ENCODE measurements around the gene COX4I1. TPM values are rescaled to one million over a fixed set of nuclear protein-coding genes. Genes with fewer than 3 reads are reported as not detected.
A peak's percentile ranks its signal among the peaks of the same experiment; 100 is the strongest.

The COX4I1 gene
- total RNA-seq, 2 donors from 2014 or later: 326 to 345 TPM

DNA sequence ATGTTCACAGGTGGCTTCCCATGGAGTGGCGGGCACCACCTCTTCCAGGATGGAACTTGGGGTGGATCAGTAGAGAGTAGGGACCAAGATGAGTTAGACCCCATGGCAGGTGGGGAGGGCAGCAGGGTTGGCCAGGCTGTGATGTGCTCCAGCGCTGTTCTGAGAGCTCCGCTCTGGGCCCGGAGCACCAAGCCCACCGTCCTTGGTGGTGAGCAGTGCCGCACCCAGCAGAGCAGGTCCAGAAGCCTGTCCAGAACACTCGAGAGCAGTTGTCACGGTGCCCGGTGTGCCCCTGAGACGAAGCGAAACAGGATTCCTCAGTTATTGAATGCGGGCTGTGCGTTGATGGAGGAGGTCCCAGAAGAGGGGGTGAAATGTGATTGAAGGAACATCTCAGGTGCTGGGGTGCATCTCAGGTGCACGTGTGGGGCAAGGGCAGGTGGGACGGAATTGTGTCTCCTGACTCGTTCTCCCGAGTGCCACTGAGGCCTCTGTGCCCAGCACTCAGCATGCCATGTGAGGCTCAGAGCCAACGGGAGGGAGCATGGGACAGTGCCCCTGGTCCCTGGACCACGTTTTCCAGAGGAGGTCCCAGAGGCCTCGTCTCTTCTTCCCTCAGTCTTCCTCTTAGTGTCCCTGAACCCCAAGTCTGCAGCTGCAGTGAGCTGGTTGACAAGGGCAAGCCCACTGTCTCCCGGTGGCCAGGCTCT lies 39.5 kb downstream of the COX4I1 start:
- no peak for DNase-seq (ENCODE audit: low spot score)
- no peak overlapping the region for H3K4me3 Mint-ChIP-seq
- peak overlapping the region in 1 of 2 donors; percentile 53 for H3K27ac Mint-ChIP-seq
- H3K27me3 Mint-ChIP-seq: peaks cover 8 to 12% of the 10 kb centered on the region in 2 donors
- no peaks in the 10 kb centered on the region for H3K9me3 Mint-ChIP-seq
- no peaks in the 10 kb centered on the region for H3K36me3 Mint-ChIP-seq
- peaks cover 0 to 4% of the 10 kb centered on the region in 2 donors for H3K4me1 Mint-ChIP-seq (ENCODE audit: low read depth in 2 of 2)
- no peak for ATAC-seq

- peaks cover 11 to 15% of the 10 kb centered on the region in 2 donors for H3K27me3 Mint-ChIP-seq
- no peaks in the 10 kb centered on the region for H3K9me3 Mint-ChIP-seq
- H3K4me1 Mint-ChIP-seq (ENCODE audit: low read depth in 2 of 2): peaks cover 4 to 7% of the 10 kb centered on the region in 2 donors
- peak overlapping the region in 1 of 2 donors; percentile 29 for H3K27ac Mint-ChIP-seq
- DNase-seq (ENCODE audit: low spot score): no peak
- no peak overlapping the region for H3K4me3 Mint-ChIP-seq
- no peak for ATAC-seq
- no peaks in the 10 kb centered on the region for H3K36me3 Mint-ChIP-seq
These were observed 40.3 kb downstream of the COX4I1 start for GRCh38 chr16:85839681-85840240.

GRCh38 chr16:85840395-85840794 lies 40.9 kb downstream of the COX4I1 start:
- peak overlapping the region in 1 of 2 donors; percentile 29 for H3K27ac Mint-ChIP-seq

GRCh38 chr16:85840801-85841200 lies 41.3 kb downstream of the COX4I1 start:
- Mint-ChIP-seq H3K36me3 (no peaks in the 10 kb centered on the region), H3K9me3 (no peaks in the 10 kb centered on the region), H3K27ac (no peak overlapping the region), H3K27me3 (peaks cover 11 to 20% of the 10 kb centered on the region in 2 donors), H3K4me3 (no peak overlapping the region), H3K4me1 (ENCODE audit: low read depth in 2 of 2) (peaks cover 11 to 14% of the 10 kb centered on the region in 2 donors)
- ATAC-seq: no peak
- DNase-seq (ENCODE audit: low spot score): no peak

More at GRCh38 chr16:85840395-85840794, 40.9 kb downstream of the COX4I1 start:
- peaks cover 11 to 13% of the 10 kb centered on the region in 2 donors for H3K4me1 Mint-ChIP-seq (ENCODE audit: low read depth in 2 of 2)
- H3K27me3 Mint-ChIP-seq: peaks cover 11 to 20% of the 10 kb centered on the region in 2 donors
- H3K36me3 Mint-ChIP-seq: no peaks in the 10 kb centered on the region
- no peak for DNase-seq (ENCODE audit: low spot score)
- no peaks in the 10 kb centered on the region for H3K9me3 Mint-ChIP-seq
- no peak overlapping the region for H3K4me3 Mint-ChIP-seq
- no peak for ATAC-seq

DNA sequence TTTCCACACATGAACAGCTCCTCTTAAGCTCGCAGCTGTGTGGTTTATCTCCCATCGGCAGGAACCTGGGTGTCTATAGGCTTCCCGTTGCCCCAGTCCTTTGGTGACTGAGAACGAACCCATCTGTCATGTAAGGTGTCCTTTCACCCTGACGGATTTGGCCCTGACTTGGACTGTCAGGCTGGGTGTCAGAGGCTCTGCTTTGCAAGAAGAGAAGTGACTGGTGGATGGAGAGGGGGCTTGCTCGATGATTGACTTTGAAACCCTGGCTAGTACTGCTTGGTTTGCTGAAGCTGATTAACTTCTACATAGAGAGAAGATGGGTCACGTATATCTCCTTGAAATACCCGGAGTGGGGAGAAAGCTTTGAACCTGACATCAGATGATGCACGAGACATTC lies 42.9 kb downstream of the COX4I1 start:
- Mint-ChIP-seq H3K4me1 (ENCODE audit: low read depth in 2 of 2) (peaks cover 11 to 20% of the 10 kb centered on the region in 2 donors), H3K27ac (no peak overlapping the region), H3K9me3 (no peaks in the 10 kb centered on the region), H3K4me3 (no peak overlapping the region), H3K36me3 (no peaks in the 10 kb centered on the region), H3K27me3 (peaks cover 12 to 13% of the 10 kb centered on the region in 2 donors)
- DNase-seq (ENCODE audit: low spot score): no peak
- no peak for ATAC-seq

GRCh38 chr16:85842848-85843247 lies 43.4 kb downstream of the COX4I1 start:
- no peak overlapping the region for H3K27ac Mint-ChIP-seq
- DNase-seq (ENCODE audit: low spot score) (no peak), ATAC-seq (no peak)
- no peak overlapping the region for H3K4me3 Mint-ChIP-seq
- H3K27me3 Mint-ChIP-seq: peaks cover 8 to 13% of the 10 kb centered on the region in 2 donors
- H3K36me3 Mint-ChIP-seq: no peaks in the 10 kb centered on the region
- H3K9me3 Mint-ChIP-seq: no peaks in the 10 kb centered on the region
- H3K4me1 Mint-ChIP-seq (ENCODE audit: low read depth in 2 of 2): peaks cover 11 to 20% of the 10 kb centered on the region in 2 donors

- Mint-ChIP-seq H3K4me1 (ENCODE audit: low read depth in 2 of 2) (peaks cover 11 to 20% of the 10 kb centered on the region in 2 donors), H3K9me3 (no peaks in the 10 kb centered on the region), H3K27me3 (peaks cover 8 to 13% of the 10 kb centered on the region in 2 donors), H3K36me3 (no peaks in the 10 kb centered on the region), H3K27ac (no peak overlapping the region), H3K4me3 (no peak overlapping the region)
- DNase-seq (ENCODE audit: low spot score) (peak; percentile 37), ATAC-seq (no peak)
These were observed 44.1 kb downstream of the COX4I1 start for GRCh38 chr16:85843471-85844168.

DNA sequence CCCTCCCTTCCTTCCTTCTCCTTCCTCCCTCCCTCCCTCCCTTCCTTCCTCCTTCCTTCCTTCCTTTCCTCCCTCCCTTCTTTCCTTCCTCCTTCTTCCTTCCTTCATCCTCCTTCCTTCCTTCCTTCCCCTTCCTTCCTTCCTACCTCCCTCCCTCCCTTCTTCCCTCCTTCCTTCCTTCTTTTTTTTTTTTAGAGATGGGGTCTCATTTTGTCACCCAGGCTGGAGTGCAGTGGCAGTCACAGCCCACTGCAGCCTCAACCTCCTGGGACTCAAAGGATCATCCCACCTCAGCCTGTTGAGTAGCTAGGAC lies 44.6 kb downstream of the COX4I1 start:
- Mint-ChIP-seq H3K27ac (peak overlapping the region in 1 of 2 donors; percentile 70), H3K36me3 (no peaks in the 10 kb centered on the region), H3K4me1 (ENCODE audit: low read depth in 2 of 2) (peaks cover 11 to 16% of the 10 kb centered on the region in 2 donors), H3K4me3 (no peak overlapping the region), H3K9me3 (no peaks in the 10 kb centered on the region), H3K27me3 (peaks cover 9 to 10% of the 10 kb centered on the region in 2 donors)
- DNase-seq (ENCODE audit: low spot score): no peak
- no peak for ATAC-seq

DNA sequence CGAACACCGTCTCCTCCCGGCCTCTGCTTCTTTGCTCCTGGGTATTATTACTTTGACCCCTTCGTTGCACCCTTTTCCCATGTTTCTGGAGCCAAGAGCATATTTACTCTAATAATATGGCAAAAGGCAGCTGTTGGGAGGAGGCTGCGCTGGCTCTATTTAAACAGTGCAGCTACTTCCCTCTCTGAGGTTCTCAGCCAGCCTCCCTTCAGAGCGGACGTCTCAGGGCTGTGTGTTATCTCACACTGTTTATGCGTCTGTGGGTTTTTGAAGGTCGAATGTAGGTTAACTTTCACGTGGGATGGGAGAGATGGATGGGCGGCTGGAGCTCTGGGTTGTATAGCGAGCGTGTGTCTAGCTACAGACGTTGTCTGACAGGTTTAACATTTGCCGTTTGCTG lies 45.3 kb downstream of the COX4I1 start:
- Mint-ChIP-seq H3K9me3 (no peaks in the 10 kb centered on the region), H3K27ac (peak overlapping the region; percentile 2 to 70), H3K27me3 (peaks cover 10 to 13% of the 10 kb centered on the region in 2 donors), H3K36me3 (no peaks in the 10 kb centered on the region), H3K4me3 (peak overlapping the region; percentile 33), H3K4me1 (ENCODE audit: low read depth in 2 of 2) (peaks cover 11 to 18% of the 10 kb centered on the region in 2 donors)
- DNase-seq (ENCODE audit: low spot score): no peak
- ATAC-seq: peak; percentile 45 to 47

DNA sequence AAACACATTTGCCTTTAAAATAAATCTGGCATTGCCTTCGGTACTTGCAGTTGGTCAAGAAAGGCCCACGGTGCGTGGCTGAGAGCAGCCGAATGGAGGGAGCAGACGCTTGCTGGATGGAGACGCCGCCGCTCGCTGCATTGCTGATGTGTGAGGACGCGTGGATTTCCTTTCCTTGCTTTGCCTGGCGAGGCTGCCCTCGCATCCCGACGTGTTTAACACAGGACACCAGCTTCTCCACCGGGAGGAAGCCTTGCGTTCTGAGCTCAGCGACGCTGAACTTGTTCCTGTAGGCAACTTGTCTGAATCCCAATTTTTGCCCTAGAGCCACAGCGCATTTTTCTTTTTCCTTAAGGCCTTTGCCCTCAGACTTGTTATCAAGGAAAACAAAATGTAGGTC lies 45.8 kb downstream of the COX4I1 start:
- H3K4me1 Mint-ChIP-seq (ENCODE audit: low read depth in 2 of 2): peaks cover 11 to 19% of the 10 kb centered on the region in 2 donors
- H3K27me3 Mint-ChIP-seq: peaks cover 10 to 13% of the 10 kb centered on the region in 2 donors
- DNase-seq (ENCODE audit: low spot score) (no peak), ATAC-seq (no peak)
- H3K9me3 Mint-ChIP-seq: no peaks in the 10 kb centered on the region
- peak overlapping the region; percentile 2 to 70 for H3K27ac Mint-ChIP-seq
- no peaks in the 10 kb centered on the region for H3K36me3 Mint-ChIP-seq
- no peak overlapping the region for H3K4me3 Mint-ChIP-seq

- Mint-ChIP-seq H3K27ac (no peak overlapping the region), H3K9me3 (no peaks in the 10 kb centered on the region), H3K36me3 (no peaks in the 10 kb centered on the region), H3K4me3 (no peak overlapping the region), H3K27me3 (peaks cover 10 to 13% of the 10 kb centered on the region in 2 donors), H3K4me1 (ENCODE audit: low read depth in 2 of 2) (peaks cover 17 to 27% of the 10 kb centered on the region in 2 donors)
- DNase-seq (ENCODE audit: low spot score): no peak
- ATAC-seq: no peak
These were observed 47.0 kb downstream of the COX4I1 start for GRCh38 chr16:85846461-85846860.

DNA sequence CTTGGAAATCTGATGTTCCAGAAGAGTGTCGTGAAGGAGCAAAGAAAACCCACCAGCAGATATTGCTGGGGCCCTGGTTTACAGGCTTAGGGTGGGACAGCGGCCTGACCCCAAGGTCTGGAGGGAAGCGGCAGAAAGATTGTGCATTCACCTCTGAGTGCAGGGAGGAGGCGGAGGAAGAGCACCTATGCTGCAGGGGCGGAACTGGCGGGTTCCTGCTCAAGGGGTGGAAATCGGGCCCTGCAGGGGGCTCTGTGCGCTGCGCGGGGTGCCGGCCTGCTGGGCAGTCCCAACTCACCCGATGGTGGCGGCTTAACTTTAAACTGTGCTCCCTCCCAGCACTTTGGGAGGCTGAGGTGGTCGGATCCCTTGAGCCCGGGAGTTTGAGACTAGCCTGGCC lies 47.5 kb downstream of the COX4I1 start:
- Mint-ChIP-seq H3K27ac (no peak overlapping the region), H3K4me3 (no peak overlapping the region), H3K36me3 (no peaks in the 10 kb centered on the region), H3K4me1 (ENCODE audit: low read depth in 2 of 2) (peaks cover 17 to 28% of the 10 kb centered on the region in 2 donors), H3K27me3 (peaks cover 10 to 13% of the 10 kb centered on the region in 2 donors), H3K9me3 (no peaks in the 10 kb centered on the region)
- no peak for DNase-seq (ENCODE audit: low spot score)
- ATAC-seq: no peak

- no peak overlapping the region for H3K4me3 Mint-ChIP-seq
- H3K4me1 Mint-ChIP-seq (ENCODE audit: low read depth in 2 of 2): peaks cover 25 to 33% of the 10 kb centered on the region in 2 donors
- H3K36me3 Mint-ChIP-seq: no peaks in the 10 kb centered on the region
- no peaks in the 10 kb centered on the region for H3K9me3 Mint-ChIP-seq
- peak in 1 of 2 donors; percentile 32 for ATAC-seq
- H3K27me3 Mint-ChIP-seq: peaks cover 10 to 13% of the 10 kb centered on the region in 2 donors
- DNase-seq (ENCODE audit: low spot score): no peak
- no peak overlapping the region for H3K27ac Mint-ChIP-seq
These were observed 48.4 kb downstream of the COX4I1 start for GRCh38 chr16:85847681-85848601.
